GM12801 (cell line): Measurements from ENCODE around the gene NXF1.
A peak's percentile ranks its signal among the peaks of the same experiment; 100 is the strongest.

Experiments
- TF ChIP-seq, protein P1 (sequence below): IDR thresholded peaks from one replicate; pipeline ENCODE4 v1.5.1; 2011; ENCODE audit warnings: control low read depth; ENCODE audit not compliant: insufficient read length; ENCODE audit errors: extremely low read depth

NXF1 gene

DNA sequence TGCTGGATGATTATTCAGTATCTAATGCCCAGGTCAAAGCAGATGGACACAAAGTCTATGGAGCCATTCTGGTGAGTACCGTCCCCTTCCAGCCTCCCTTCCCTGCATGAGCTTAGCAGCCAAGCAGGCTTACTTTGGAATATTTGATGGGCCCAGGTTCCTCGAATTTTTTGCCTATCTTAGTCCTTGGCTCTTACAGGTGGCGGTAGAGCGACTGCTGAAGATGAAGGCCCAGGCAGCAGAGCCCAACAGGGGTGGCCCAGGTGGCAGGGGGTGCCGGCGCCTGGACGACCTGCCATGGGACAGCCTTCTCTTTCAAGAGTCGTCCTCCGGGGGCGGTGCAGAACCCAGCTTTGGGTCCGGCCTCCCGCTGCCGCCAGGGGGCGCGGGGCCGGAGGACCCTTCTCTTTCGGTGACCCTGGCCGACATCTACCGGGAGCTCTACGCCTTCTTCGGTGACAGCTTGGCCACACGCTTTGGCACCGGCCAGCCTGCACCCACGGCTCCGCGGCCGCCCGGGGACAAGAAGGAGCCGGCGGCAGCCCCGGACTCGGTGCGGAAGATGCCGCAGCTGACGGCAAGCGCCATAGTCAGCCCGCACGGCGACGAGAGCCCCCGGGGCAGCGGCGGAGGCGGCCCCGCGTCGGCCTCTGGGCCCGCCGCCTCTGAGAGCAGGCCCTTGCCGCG is 18.8 kb downstream of the NXF1 start:
- TF ChIP-seq, protein P1, sequence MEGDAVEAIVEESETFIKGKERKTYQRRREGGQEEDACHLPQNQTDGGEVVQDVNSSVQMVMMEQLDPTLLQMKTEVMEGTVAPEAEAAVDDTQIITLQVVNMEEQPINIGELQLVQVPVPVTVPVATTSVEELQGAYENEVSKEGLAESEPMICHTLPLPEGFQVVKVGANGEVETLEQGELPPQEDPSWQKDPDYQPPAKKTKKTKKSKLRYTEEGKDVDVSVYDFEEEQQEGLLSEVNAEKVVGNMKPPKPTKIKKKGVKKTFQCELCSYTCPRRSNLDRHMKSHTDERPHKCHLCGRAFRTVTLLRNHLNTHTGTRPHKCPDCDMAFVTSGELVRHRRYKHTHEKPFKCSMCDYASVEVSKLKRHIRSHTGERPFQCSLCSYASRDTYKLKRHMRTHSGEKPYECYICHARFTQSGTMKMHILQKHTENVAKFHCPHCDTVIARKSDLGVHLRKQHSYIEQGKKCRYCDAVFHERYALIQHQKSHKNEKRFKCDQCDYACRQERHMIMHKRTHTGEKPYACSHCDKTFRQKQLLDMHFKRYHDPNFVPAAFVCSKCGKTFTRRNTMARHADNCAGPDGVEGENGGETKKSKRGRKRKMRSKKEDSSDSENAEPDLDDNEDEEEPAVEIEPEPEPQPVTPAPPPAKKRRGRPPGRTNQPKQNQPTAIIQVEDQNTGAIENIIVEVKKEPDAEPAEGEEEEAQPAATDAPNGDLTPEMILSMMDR, result peak; percentile 19

DNA sequence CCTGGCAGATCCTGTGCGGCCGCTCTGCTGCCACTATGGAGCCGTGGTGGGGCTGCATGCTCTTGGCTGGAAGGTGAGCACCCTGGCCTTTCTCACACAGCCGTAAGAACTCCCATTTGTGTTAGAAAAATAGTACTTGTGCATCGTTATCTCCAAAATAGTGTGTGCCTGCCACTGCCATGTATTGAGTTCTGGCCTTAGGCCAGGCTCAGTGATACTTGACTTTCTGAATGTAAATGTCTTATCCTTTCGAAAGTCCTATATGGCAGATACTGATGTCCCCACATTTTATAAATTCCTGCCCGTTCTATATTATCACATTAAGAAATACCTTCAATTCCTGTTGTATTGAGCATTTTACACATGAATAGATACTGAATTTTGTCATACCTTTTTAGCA is 22.5 kb downstream of the NXF1 start:
- TF ChIP-seq, protein P1, result no peak

DNA sequence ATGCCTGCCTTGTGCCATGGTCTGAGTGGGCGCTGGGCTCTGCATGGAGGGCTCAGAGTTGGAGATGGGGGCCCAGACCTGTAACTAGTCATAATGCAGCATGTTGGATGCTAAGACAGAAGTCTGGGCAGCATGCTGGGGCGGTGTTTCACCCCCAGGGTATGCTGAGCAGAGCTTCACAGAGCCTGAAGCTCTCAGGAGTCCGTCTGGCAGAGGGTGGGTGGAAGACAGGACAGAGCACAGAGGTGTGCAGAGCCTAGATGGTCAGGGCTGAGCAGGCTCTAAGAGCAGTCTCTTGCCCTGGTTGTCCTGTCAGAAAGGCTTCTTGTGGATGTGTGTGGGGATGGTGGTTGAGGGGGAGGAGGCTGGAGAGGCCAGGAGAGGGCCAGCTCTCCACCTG is 26.8 kb downstream of the NXF1 start:
- TF ChIP-seq, protein P1, result no peak

DNA sequence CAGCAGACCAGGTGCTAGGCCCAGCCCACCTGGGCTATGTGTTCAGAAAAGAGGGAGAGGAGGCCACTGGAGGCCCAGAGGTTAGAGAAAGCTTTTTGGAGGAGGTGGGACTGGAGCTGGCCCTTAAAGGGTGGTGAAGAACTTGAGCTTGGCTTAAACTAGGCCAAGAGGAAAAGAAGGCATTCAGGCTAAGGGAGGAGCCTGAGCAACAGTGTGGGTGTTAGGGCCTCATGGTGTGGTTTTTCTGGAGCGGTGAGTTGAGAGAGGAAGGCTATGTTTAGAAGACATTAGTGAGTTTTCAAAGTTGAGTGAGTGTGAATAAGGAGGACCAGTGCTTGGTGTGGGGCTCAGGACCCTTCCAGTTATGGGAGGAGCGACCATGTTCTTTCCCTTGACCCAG is 27.9 kb downstream of the NXF1 start:
- TF ChIP-seq, protein P1, result no peak

DNA sequence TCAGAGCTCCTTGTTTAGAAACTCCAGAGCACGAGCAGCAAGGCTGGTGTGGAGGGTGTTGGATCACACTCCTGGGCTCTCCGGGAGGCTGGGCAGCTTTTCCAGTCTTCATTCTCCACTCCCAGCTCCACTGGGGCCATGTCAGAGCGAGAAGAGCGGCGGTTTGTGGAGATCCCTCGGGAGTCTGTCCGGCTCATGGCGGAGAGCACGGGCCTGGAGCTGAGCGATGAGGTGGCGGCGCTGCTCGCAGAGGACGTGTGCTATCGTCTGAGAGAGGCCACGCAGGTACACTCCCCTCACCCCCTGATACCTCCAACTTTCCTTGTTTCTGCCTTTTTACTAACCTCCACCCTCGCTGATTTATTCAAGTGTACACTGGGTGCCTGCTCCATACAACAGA is 29.6 kb downstream of the NXF1 start:
- TF ChIP-seq, protein P1, result no peak

DNA sequence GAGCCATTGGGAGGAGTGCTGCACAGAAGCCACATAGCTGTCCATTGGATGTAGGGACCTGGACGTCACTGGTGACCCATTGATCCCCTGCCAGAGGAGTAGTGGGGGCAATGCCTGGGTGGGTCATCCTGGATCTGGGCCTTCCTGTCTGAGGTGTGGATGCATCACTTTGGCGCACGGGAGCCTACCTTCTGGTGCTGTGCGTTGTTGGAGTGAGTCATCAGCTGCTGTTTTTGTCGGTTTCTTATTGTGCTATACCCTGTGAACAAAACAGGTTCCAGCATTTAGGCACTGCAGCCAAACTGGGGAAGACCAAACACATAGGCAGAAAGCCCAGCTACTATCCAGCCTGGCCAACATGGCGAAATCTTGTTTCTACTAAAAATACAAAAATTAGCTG is 30.8 kb downstream of the NXF1 start:
- TF ChIP-seq, protein P1, result no peak

DNA sequence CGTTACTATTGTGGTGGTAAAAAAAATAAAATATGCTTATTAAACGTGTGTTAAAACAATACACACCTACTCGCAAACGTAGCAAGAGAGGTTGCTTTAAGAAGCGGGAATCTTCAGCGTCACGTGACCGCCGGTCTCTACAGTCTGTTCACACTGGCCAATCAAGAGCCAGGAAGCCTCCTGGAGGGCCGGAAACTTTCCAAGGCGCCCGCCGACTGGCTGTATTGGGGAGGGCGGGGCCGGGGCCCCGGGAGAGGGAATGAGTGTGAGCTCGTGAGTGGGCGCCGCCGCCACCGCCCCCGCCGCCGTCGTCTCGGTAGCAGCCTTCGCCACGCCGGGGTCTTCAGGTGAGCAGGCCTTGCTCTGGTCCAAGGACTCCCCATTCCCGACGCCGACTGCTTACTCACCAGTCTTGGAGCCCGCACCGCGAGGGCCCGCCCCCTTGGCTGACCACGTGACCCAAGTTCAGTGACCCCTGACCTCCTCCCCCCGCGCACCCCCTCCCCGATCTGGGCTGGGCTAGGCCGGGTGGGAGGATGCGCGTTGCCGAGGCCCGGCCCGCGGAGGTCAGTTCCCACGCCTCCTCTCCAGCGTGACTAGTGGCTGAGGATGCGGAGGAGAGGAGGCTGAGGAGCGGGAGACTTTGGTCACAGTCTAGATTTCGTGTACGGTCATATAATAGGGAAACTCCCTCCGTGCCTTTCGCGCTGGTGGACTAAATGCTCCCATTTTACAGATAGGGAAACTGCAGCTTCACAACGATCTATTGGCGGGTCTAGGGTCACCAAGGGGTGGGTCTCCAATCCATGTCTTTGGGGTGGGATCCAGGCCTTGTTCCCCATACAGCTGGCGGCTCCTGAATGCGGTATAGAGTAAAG is 33.9 kb downstream of the NXF1 start, which contains the start of gene TAF6L:
TSS of gene TAF6L (plus strand) at position 253 of the 878 bp plus-strand sequence. CDS start 4,388 bp downstream, outside the sequence.
- TF ChIP-seq, protein P1, result no peak
